Panc1 (cell line): ENCODE measurements around the gene DCUN1D2. TPM values are rescaled to one million over a fixed set of nuclear protein-coding genes. Genes with fewer than 3 reads are reported as not detected.

Experiments used
- ATAC-seq: fragments of 200-7000 bp; cut with Tn5 transposase; 2 replicates; pipeline ENCODE4 v1.9.1; 2020; ENCODE audit warnings: mild to moderate bottlenecking, moderate library complexity
- BruUV-seq: library from RNA; stranded (reverse); fragments of 400-500 nt; replicated peaks from 2 replicates; lab custom pipeline; 2021; lab: Mats Ljungman, UMichigan
- CTCF ChIA-PET: fragments of 300-600 bp; sonication (Branson Sonifier 250); formaldehyde crosslinking; loops from one replicate; lab custom pipeline; 2022; ENCODE audit warnings: antibody characterized with exemption; lab: Charles Lee
- POLR2A ChIA-PET: fragments of 300-600 bp; sonication (Branson Sonifier 250); formaldehyde crosslinking; loops from one replicate; lab custom pipeline; 2022; ENCODE audit warnings: antibody characterized with exemption; lab: Charles Lee
- DNase-seq: peaks from one replicate; pipeline ENCODE4 v3.0.0-alpha.2; 2010; ENCODE audit warnings: low read depth, low spot score
- H3K27ac ChIP-seq: 2 replicates; pipeline ENCODE4 v1.5.1; 2011; ENCODE audit warnings: mild to moderate bottlenecking, low read length, inconsistent platforms
- H3K27me3 ChIP-seq: fragments of 200-500 bp; sonication (Bioruptor generic); 2 replicates; pipeline ENCODE4 v1.6.0; 2014; ENCODE audit warnings: low read length, inconsistent platforms; ENCODE audit not compliant: control insufficient read depth, insufficient read depth
- H3K36me3 ChIP-seq: fragments of 200-500 bp; sonication (Bioruptor generic); 2 replicates; pipeline ENCODE4 v1.5.1; 2014; ENCODE audit warnings: inconsistent platforms, mild to moderate bottlenecking, low read length, moderate library complexity; ENCODE audit not compliant: control insufficient read depth, insufficient read depth
- H3K4me1 ChIP-seq: 2 replicates; pipeline ENCODE4 v1.5.1; 2011; ENCODE audit warnings: inconsistent platforms, mild to moderate bottlenecking, low read length, moderate library complexity; ENCODE audit not compliant: control insufficient read depth, insufficient read depth
- H3K4me3 ChIP-seq, 2 experiments: 2 replicates each; pipeline ENCODE4 v1.5.1; 2011 to 2012; ENCODE audit warnings: low read depth in 2 of 2, low read length in 2 of 2, mild to moderate bottlenecking in 2 of 2, inconsistent platforms in 1 of 2, moderate library complexity in 1 of 2
- H3K9me3 ChIP-seq: fragments of 200-500 bp; sonication (Bioruptor generic); 2 replicates; pipeline ENCODE4 v1.5.1; 2014; ENCODE audit warnings: low read depth, mild to moderate bottlenecking, inconsistent platforms, low read length, moderate library complexity; ENCODE audit not compliant: control insufficient read depth, insufficient read depth
- POLR2AphosphoS5 ChIP-seq: IDR thresholded peaks from 2 replicates; pipeline ENCODE4 v1.6.1; 2012; ENCODE audit warnings: mild to moderate bottlenecking, low read depth, low read length, moderate library complexity
- SIN3A ChIP-seq: IDR thresholded peaks from 2 replicates; pipeline ENCODE4 v1.6.1; 2012; ENCODE audit warnings: low read depth, mild to moderate bottlenecking, low read length, moderate library complexity, borderline replicate concordance; ENCODE audit not compliant: insufficient read depth
- TCF7L2 ChIP-seq: IDR thresholded peaks from 2 replicates; pipeline ENCODE4 v1.6.1; 2011; ENCODE audit warnings: mild to moderate bottlenecking, low read depth, low read length, inconsistent platforms
- in situ Hi-C: cut with HindIII; loops from 2 replicates; pipeline ENCODE4 v1.10.0; 2016; ENCODE audit warnings: low sequenced_read_pairs, low pct_unique_long_range_greater_than_20kb
- intact Hi-C: fragments of 100-400 bp; cut with micrococcal nuclease; formaldehyde crosslinking; loops from one replicate; pipeline ENCODE4 v1.10.0; 2022; ENCODE audit not compliant: unreplicated experiment
- total RNA-seq: library from RNA; stranded (reverse); gene quantifications from one replicate; pipeline ENCODE4 v1.2.1, GENCODE V29; 2021; ENCODE audit not compliant: unreplicated experiment
- TF ChIP-seq, protein P1 (sequence below), 2 experiments: IDR thresholded peaks; 2 replicates each; pipeline ENCODE4 v1.6.1; 2011 to 2012; ENCODE audit warnings: low read depth in 2 of 2, control low read depth in 1 of 2, low read length in 1 of 2, mild to moderate bottlenecking in 1 of 2, moderate library complexity in 1 of 2; ENCODE audit not compliant: insufficient read depth in 1 of 2
- TF ChIP-seq, protein P2 (sequence below): fragments of 450-650 bp; IDR thresholded peaks from 2 replicates; pipeline ENCODE4 v1.5.1; 2017; ENCODE audit warnings: mild to moderate bottlenecking

DCUN1D2 gene
- total RNA-seq, 1 experiment from 2014 or later, result 22.8 TPM

DNA sequence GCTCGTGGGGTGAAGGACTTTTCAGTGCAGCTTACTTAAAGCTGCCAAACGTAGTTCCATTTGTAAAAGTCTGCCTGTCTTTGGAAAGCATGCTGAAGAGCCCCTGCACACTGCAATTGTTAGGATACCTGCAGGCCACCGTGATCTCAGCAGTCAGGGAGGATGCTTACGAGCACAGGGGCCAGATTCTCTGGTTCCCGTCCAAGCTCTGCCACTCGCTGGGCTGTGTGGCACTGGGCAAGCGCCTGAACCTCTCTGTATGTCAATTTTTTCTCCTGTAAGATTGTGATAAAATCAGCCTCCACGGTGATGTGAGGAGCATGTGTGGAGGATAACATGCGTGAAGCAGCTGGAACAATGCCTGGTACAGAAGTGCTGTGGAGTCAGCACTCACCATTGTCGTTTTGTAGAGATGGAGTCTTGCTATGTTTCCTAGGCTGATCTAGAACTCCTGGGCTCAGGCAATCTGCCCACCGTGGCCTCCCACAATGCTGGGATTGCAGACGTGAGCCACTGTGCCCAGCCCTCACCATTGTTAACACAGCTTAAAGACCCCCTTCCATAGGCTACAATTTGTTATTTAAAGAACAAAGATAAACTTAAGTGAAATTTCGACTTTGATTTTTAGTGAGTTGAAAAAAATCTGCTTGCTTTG lies 40.7 kb downstream of the DCUN1D2 start:
- BruUV-seq, result TSS peak; percentile 92
- Histone ChIP-seq H3K36me3 (peaks cover 4% of the 10 kb centered on the region; the same call in 1 of the 2 replicates), H3K27me3 (no peaks in the 10 kb centered on the region), H3K27ac (peak overlapping the region; percentile 96), H3K9me3 (no peaks in the 10 kb centered on the region), H3K4me3 (peak overlapping the region; percentile 56 to 81), H3K4me1 (peaks cover 6% of the 10 kb centered on the region)
- ATAC-seq (no peak), DNase-seq (no peak)
- CTCF ChIA-PET, result interaction anchor here (0.7 kb wide), 1 partner anchor 13 kb away, joined by 3 read pairs; no protein-coding TSS in a partner anchor
- in situ Hi-C loops, result no loop called here
- TF ChIP-seq TCF7L2 (no peak), POLR2AphosphoS5 (no peak), SIN3A (no peak)
- TF ChIP-seq, protein P1, sequence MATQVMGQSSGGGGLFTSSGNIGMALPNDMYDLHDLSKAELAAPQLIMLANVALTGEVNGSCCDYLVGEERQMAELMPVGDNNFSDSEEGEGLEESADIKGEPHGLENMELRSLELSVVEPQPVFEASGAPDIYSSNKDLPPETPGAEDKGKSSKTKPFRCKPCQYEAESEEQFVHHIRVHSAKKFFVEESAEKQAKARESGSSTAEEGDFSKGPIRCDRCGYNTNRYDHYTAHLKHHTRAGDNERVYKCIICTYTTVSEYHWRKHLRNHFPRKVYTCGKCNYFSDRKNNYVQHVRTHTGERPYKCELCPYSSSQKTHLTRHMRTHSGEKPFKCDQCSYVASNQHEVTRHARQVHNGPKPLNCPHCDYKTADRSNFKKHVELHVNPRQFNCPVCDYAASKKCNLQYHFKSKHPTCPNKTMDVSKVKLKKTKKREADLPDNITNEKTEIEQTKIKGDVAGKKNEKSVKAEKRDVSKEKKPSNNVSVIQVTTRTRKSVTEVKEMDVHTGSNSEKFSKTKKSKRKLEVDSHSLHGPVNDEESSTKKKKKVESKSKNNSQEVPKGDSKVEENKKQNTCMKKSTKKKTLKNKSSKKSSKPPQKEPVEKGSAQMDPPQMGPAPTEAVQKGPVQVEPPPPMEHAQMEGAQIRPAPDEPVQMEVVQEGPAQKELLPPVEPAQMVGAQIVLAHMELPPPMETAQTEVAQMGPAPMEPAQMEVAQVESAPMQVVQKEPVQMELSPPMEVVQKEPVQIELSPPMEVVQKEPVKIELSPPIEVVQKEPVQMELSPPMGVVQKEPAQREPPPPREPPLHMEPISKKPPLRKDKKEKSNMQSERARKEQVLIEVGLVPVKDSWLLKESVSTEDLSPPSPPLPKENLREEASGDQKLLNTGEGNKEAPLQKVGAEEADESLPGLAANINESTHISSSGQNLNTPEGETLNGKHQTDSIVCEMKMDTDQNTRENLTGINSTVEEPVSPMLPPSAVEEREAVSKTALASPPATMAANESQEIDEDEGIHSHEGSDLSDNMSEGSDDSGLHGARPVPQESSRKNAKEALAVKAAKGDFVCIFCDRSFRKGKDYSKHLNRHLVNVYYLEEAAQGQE (IDR thresholded peaks at IDR 0.05; ENCODE audit: insufficient read depth in 1 of 2, low read depth in 2 of 2, low read length in 1 of 2), result no peak
- TF ChIP-seq, protein P2, sequence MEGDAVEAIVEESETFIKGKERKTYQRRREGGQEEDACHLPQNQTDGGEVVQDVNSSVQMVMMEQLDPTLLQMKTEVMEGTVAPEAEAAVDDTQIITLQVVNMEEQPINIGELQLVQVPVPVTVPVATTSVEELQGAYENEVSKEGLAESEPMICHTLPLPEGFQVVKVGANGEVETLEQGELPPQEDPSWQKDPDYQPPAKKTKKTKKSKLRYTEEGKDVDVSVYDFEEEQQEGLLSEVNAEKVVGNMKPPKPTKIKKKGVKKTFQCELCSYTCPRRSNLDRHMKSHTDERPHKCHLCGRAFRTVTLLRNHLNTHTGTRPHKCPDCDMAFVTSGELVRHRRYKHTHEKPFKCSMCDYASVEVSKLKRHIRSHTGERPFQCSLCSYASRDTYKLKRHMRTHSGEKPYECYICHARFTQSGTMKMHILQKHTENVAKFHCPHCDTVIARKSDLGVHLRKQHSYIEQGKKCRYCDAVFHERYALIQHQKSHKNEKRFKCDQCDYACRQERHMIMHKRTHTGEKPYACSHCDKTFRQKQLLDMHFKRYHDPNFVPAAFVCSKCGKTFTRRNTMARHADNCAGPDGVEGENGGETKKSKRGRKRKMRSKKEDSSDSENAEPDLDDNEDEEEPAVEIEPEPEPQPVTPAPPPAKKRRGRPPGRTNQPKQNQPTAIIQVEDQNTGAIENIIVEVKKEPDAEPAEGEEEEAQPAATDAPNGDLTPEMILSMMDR, result no peak
- POLR2A ChIA-PET, result no interaction called here
- intact Hi-C loops, result no loop called here

GRCh38 chr13:113448885-113449692 lies 41.4 kb downstream of the DCUN1D2 start:
- ChIA-PET POLR2A (no interaction called here), CTCF (interaction anchor here (0.6 kb wide), 1 partner anchor 21 kb away, joined by 3 read pairs; no protein-coding TSS in a partner anchor)
- in situ Hi-C loops, result no loop called here
- Histone ChIP-seq H3K9me3 (no peaks in the 10 kb centered on the region), H3K27me3 (no peaks in the 10 kb centered on the region), H3K4me3 (peak overlapping the region; percentile 56 to 81), H3K4me1 (peaks cover 6% of the 10 kb centered on the region), H3K27ac (peak overlapping the region; percentile 96), H3K36me3 (peaks cover 4% of the 10 kb centered on the region; the same call in 1 of the 2 replicates)
- no TSS peak for BruUV-seq
- TF ChIP-seq POLR2AphosphoS5 (peak; percentile 77), TCF7L2 (peak; percentile 32; the same call in 1 of the 2 replicates), SIN3A (0 out of 2 replicates have a peak, but pooled peaks have one; percentile 13)
- TF ChIP-seq, protein P2, result no peak
- TF ChIP-seq, protein P1 (IDR thresholded peaks at IDR 0.05; ENCODE audit: insufficient read depth in 1 of 2, low read depth in 2 of 2, low read length in 1 of 2), result no peak
- ATAC-seq (peak; percentile 93), DNase-seq (peak; percentile 62)
- intact Hi-C loops, result no loop called here
